NCI-H510A (cell line): Measurements from ENCODE around the gene CA6.

Experiments
- DNase-seq: peaks from one replicate; lab custom pipeline; 2025; lab: John Stamatoyannopoulos, UW

CA6 gene

GRCh38 chr1:9004700-9005394 is 59.2 kb downstream of the CA6 start:
- peak; percentile 83 for DNase-seq

DNA sequence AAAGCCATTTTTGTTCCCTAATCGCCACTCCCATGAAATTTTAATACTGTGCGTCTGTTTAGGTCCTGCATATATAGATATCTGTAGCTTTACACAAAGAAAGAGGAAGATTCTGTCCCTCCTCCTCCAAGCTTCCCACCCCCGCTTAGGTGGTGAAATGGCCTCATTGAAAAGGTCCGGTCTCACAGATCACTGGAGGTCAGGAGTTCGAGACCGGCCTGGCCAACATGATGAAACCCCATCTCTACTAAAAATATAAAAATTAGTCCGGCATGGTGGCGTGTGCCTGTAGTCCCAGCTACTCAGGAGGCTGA is 59.7 kb downstream of the CA6 start:
- DNase-seq, result no peak

DNA sequence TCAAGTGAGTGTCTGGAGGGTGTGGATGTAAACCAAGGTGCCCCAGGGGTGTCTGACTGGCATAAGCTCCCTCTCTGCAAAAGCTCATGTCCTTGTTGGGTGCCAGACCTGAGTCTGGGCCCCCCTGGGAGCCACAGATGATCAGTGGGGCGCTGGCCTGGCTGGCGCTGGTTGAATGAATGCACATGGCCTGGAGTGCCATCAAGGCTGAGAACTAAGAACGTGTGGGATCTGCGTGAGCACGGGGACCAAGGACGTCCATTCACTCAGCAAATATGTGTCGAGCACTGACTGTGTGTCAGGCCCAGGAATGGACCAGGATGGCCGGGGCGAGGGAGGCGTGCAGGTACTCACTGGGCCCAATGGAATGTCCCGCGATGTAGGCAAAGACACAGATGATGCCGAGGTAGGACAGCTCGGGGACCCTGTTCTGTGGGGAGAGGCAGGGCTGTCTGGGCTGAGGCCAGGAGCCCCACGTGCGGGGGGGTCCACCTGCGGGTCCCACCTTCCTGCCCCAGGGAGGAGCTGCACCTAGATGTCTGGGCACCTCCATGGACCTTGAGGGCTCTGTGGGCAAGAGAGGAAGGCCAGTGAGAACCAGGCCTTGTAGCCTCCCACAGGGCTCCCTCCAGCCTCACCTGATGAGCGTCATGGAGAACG is 61.4 kb downstream of the CA6 start:
- DNase-seq, result no peak

DNA sequence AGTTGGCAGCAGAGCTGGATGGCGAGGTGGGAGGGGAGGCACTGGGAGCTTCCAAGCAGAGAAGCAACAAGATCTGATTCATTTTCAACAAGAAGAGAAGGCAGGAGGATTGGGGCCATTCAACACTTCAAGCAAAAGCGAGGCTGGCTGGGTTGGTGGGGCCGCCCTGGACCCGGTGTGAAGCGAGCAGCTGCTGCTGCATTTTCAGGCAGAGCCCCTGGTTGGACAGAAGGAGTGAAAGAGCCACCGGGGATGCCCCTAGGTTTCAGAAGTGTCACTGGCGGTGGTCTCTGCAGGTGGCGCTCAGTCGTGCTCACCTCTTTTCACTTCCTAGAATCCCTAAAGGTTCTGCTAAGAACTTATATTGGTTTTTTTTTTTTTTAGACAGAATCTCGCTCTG is 62.6 kb downstream of the CA6 start:
- no peak for DNase-seq

- peak; percentile 81 for DNase-seq
Measured at GRCh38 chr1:9009438-9010370, 64.0 kb downstream of the CA6 start.

GRCh38 chr1:9010781-9011323 is 65.2 kb downstream of the CA6 start:
- no peak for DNase-seq

GRCh38 chr1:9013819-9014218 is 68.2 kb downstream of the CA6 start:
- no peak for DNase-seq

GRCh38 chr1:9014475-9015375 is 69.1 kb downstream of the CA6 start:
- no peak for DNase-seq

DNA sequence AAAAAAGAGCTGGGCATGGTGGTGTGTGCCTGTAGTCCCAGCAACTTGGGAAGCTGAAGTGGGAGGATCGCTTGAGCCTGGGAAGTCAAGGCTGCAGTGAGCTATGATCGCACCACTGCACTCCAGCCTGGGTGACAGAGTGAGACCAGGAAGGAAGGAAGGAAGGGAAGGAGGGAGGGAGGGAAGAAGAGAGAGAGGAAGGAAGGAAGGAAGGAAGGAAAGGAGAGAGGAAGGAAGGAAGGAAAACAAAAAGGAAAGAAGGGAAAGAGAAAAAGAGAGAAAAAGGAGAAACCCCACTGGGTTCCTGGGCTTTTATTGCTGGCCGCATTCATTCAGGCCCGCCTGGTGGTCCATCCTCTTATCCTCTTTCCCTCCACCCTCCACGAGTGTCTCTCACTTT is 70.8 kb downstream of the CA6 start:
- DNase-seq, result no peak

DNA sequence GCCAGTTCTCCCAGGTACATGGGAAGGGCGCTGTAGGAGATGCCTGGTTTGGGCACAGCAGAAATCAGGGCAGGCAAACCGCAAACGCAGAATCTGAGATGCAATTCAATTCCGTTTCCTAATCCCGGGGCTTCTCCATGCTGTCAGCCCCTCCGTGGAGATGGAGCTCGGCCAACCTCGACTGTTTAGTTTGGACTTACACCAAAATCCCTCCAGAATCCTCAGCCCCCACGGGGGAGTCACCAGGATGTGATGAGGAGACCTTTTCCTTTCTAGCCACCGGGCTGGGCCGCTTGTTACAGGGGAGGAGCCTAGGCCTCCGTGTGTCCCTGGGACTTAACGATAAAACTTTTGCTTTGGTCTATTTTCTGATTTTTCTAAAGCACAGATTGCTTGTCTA is 72.7 kb downstream of the CA6 start:
- no peak for DNase-seq

- DNase-seq, result no peak
Measured at GRCh38 chr1:9019896-9020295, 74.2 kb downstream of the CA6 start.

GRCh38 chr1:9020305-9020704 is 74.6 kb downstream of the CA6 start:
- DNase-seq, result no peak

GRCh38 chr1:9022026-9022738 is 76.5 kb downstream of the CA6 start:
- DNase-seq, result peak; percentile 73

DNA sequence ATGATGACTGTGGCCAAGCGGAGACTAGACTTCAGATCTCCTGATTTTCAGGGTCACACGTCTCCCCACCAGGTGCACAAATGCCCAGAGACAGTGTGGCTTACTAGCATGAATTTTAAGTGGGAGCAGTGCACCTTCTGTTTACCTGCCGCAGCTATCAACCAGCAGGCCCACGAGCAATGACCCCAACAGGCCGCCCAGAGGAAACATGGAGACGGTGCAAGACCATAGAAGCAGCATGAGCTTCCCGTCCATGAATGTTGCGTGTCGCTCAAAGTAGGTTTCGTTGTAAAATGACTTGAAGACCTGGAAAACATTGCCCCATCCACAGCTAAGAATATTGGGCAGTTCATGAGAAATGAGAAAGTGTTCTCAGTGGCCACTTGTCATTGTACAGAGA is 77.1 kb downstream of the CA6 start:
- DNase-seq, result peak; percentile 64
